SK-N-SH treated with all-trans-retinoic acid at 6 μM for 48 hours (cell line): ENCODE measurements around the gene DPYSL3.

ENCODE experiments used
- ARNTL ChIP-seq: fragments of 450-650 bp; formaldehyde crosslinking; IDR thresholded peaks from 2 replicates; pipeline ENCODE4 v1.5.0; 2020; ENCODE audit warnings: low read depth, mild to moderate bottlenecking, moderate library complexity, borderline replicate concordance
- ZFP3 ChIP-seq: fragments of 250-450 bp; sonication (Bioruptor Pico); IDR thresholded peaks from 2 replicates; pipeline ENCODE4 v1.5.0; 2020; ENCODE audit warnings: mild to moderate bottlenecking, moderate library complexity
- ZNF8 ChIP-seq: fragments of 450-650 bp; formaldehyde crosslinking; IDR thresholded peaks from 2 replicates; pipeline ENCODE4 v1.5.0; 2020; ENCODE audit warnings: mild to moderate bottlenecking, moderate library complexity
- TF ChIP-seq, protein P1 (sequence below): fragments of 250-450 bp; sonication (Bioruptor Pico); IDR thresholded peaks from 2 replicates; pipeline ENCODE4 v1.8.0; 2020; ENCODE audit warnings: mild to moderate bottlenecking, moderate library complexity, borderline replicate concordance

DNA sequence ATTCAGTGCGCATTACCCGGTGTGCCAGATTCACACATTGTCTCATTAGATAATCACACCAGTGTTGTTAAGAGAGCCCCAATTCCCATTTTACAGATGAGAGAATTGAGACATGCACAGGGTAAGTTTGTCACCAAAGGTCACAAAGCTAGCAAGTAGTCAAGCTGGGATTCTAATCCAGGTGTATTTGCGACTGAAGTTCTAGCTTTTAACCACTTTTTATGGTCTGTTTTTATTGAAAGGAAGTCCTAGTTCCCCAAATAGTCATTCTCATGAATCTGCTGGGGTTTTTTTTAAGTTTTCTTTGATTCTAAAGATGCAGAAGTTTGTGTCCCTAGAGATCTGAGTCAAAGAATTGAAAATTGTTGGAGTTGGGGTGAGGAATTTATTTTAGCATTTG lies 136.5 kb downstream of the DPYSL3 start:
- TF ChIP-seq, protein P1, sequence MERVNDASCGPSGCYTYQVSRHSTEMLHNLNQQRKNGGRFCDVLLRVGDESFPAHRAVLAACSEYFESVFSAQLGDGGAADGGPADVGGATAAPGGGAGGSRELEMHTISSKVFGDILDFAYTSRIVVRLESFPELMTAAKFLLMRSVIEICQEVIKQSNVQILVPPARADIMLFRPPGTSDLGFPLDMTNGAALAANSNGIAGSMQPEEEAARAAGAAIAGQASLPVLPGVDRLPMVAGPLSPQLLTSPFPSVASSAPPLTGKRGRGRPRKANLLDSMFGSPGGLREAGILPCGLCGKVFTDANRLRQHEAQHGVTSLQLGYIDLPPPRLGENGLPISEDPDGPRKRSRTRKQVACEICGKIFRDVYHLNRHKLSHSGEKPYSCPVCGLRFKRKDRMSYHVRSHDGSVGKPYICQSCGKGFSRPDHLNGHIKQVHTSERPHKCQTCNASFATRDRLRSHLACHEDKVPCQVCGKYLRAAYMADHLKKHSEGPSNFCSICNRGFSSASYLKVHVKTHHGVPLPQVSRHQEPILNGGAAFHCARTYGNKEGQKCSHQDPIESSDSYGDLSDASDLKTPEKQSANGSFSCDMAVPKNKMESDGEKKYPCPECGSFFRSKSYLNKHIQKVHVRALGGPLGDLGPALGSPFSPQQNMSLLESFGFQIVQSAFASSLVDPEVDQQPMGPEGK = no peak
- TF ChIP-seq ZFP3 (CRISPR knock-in tag) = no peak
- no peak for TF ChIP-seq ZNF8 (CRISPR knock-in tag)
- no peak for TF ChIP-seq ARNTL (CRISPR knock-in tag)
